ENCODE results near the gene BEST4. TPM values are rescaled to one million over a fixed set of nuclear protein-coding genes. Genes with fewer than 3 reads are reported as not detected.
A peak's percentile ranks its signal among the peaks of the same experiment; 100 is the strongest.
"Not testable (repeated sequence)": the region's sequence is repeated elsewhere in the genome, so short reads cannot be mapped to it uniquely, and the experiment has no call there.

Gene BEST4
- polyA plus RNA-seq, 3 donors from 2014 or later, result 0.37 TPM; not detected in 2

DNA sequence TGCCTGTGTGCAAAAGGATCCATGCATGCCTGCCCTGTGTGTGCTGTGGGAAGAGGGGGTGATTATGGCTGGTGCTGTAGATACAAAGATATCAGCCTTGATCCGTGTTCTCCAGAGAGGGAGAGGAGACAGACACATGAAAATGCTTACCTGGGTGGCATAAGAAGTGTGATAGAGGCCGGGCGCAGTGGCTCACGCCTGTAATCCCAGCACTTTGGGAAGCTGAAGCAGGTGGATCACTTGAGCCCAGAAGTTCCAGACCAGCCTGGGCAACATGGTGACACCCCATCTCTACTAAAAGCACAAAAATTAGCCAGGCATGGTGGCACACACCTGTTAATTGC lies 22.8 kb upstream of the BEST4 start:
- peaks cover 52 to 64% of the 10 kb centered on the region in 2 donors for H3K4me1 Mint-ChIP-seq
- not testable (repeated sequence) for H3K27me3 Mint-ChIP-seq (ENCODE audit: low read depth in 3 of 3); H3K36me3 Mint-ChIP-seq; DNase-seq; H3K9me3 Mint-ChIP-seq
- peak overlapping the region; percentile 27 to 98 (median 72) for H3K27ac Mint-ChIP-seq
- peak overlapping the region in 1 of 5 donors; percentile 69 for H3K4me3 Mint-ChIP-seq

DNA sequence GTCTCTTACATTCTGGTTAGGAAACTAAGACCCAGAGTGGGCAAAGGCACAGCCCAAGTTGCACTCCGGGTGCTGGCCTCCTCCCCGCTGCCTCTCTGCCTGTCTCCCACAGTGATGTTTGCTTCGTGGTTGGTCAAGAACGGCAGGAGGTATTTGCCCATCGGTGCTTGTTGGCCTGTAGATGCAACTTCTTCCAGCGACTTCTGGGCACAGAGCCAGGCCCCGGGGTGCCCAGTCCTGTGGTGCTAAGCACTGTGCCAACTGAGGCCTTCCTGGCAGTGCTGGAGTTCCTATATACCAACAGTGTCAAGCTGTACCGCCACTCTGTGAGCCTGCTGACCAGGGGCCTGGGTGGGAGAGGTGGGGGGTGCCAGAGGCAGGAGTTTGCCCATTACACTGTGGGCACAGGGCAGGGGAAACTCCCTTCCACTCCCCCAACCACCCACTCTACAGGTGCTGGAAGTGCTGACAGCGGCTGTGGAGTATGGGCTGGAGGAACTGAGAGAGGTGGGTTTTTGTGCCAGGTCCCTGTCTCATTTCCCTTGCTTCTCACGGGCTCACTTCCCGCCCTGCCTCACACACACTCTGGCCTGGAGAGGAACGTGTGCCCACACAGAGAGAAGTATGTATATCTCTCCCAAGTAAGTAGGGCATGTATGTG lies 22.3 kb upstream of the BEST4 start:
- H3K36me3 Mint-ChIP-seq, result peaks cover 0 to under 1% (median 0%) of the 10 kb centered on the region in 3 donors
- no peak overlapping the region for H3K4me3 Mint-ChIP-seq
- no peak for DNase-seq
- H3K27ac Mint-ChIP-seq, result peak overlapping the region; percentile 67 to 98 (median 96)
- no peaks in the 10 kb centered on the region for H3K9me3 Mint-ChIP-seq
- peaks cover 49 to 62% of the 10 kb centered on the region in 2 donors for H3K4me1 Mint-ChIP-seq
- peaks cover 0 to 7% (median 7%) of the 10 kb centered on the region in 3 donors for H3K27me3 Mint-ChIP-seq (ENCODE audit: low read depth in 3 of 3)

GRCh38 chr1:44808938-44809917 lies 21.3 kb upstream of the BEST4 start:
- Mint-ChIP-seq H3K27ac (peak overlapping the region; percentile 91 to 98 (median 96)), H3K36me3 (peaks cover 0 to 3% (median 0%) of the 10 kb centered on the region in 3 donors), H3K4me1 (peaks cover 41 to 56% of the 10 kb centered on the region in 2 donors), H3K4me3 (peak overlapping the region; percentile 56 to 76 (median 66)), H3K27me3 (ENCODE audit: low read depth in 3 of 3) (peaks cover 0 to 7% (median 3%) of the 10 kb centered on the region in 3 donors), H3K9me3 (no peaks in the 10 kb centered on the region)
- DNase-seq, result peak; percentile 73 to 82 (median 79)

- Mint-ChIP-seq H3K36me3 (peaks cover 0 to 3% (median 0%) of the 10 kb centered on the region in 3 donors), H3K27me3 (ENCODE audit: low read depth in 3 of 3) (peaks cover 0 to 7% (median 3%) of the 10 kb centered on the region in 3 donors), H3K9me3 (no peaks in the 10 kb centered on the region), H3K4me1 (peaks cover 35 to 50% of the 10 kb centered on the region in 2 donors), H3K4me3 (peak within 1 kb of the TSS; percentile 56 to 76 (median 66)), H3K27ac (peak within 1 kb of the TSS; percentile 91 to 98 (median 96))
- DNase-seq, result no peak
These were observed 20.3 kb upstream of the BEST4 start, which contains the start of gene BTBD19 for GRCh38 chr1:44808063-44808937. Gene BTBD19 (plus strand): TSS chr1:44808523. CDS start chr1:44808821, 298 bp downstream.

GRCh38 chr1:44807364-44808062 lies 19.5 kb upstream of the BEST4 start:
- Mint-ChIP-seq H3K27ac (peak overlapping the region; percentile 91 to 98 (median 96)), H3K4me3 (peak overlapping the region in 4 of 5 donors; percentile 17 to 51 (median 42)), H3K4me1 (peaks cover 35 to 48% of the 10 kb centered on the region in 2 donors), H3K27me3 (ENCODE audit: low read depth in 3 of 3) (peaks cover 0 to 7% (median 5%) of the 10 kb centered on the region in 3 donors), H3K36me3 (peaks cover 0 to 3% (median 0%) of the 10 kb centered on the region in 3 donors), H3K9me3 (no peaks in the 10 kb centered on the region)
- DNase-seq, result peak; percentile 46 to 61 (median 50)

- peaks cover 40 to 49% of the 10 kb centered on the region in 2 donors for H3K4me1 Mint-ChIP-seq
- no peak for DNase-seq
- H3K27ac Mint-ChIP-seq, result peak within 1 kb of the TSS; percentile 91 to 98 (median 96)
- no peaks in the 10 kb centered on the region for H3K9me3 Mint-ChIP-seq
- H3K27me3 Mint-ChIP-seq (ENCODE audit: low read depth in 3 of 3), result peaks cover 0 to 7% (median 5%) of the 10 kb centered on the region in 3 donors
- H3K4me3 Mint-ChIP-seq, result peak within 1 kb of the TSS in 4 of 5 donors; percentile 17 to 51 (median 42)
- peaks cover 0 to 3% (median 0%) of the 10 kb centered on the region in 3 donors for H3K36me3 Mint-ChIP-seq
These were observed 18.9 kb upstream of the BEST4 start, which contains the start of gene DYNLT4 for GRCh38 chr1:44806704-44807363. Gene DYNLT4 (minus strand): TSS chr1:44807351. CDS start chr1:44806668, 683 bp downstream.

GRCh38 chr1:44806025-44806703 lies 18.2 kb upstream of the BEST4 start:
- no peaks in the 10 kb centered on the region for H3K9me3 Mint-ChIP-seq
- H3K4me3 Mint-ChIP-seq, result no peak overlapping the region
- H3K4me1 Mint-ChIP-seq, result peaks cover 38 to 48% of the 10 kb centered on the region in 2 donors
- peaks cover 0 to 7% (median 5%) of the 10 kb centered on the region in 3 donors for H3K27me3 Mint-ChIP-seq (ENCODE audit: low read depth in 3 of 3)
- H3K27ac Mint-ChIP-seq, result peak overlapping the region in 1 of 6 donors; percentile 97
- peaks cover 0 to 3% (median 0%) of the 10 kb centered on the region in 3 donors for H3K36me3 Mint-ChIP-seq
- DNase-seq, result no peak

- peak overlapping the region in 2 of 6 donors; percentile 70 to 76 for H3K27ac Mint-ChIP-seq
- H3K4me1 Mint-ChIP-seq, result peaks cover 32 to 47% of the 10 kb centered on the region in 2 donors
- peaks cover 0 to 7% (median 5%) of the 10 kb centered on the region in 3 donors for H3K27me3 Mint-ChIP-seq (ENCODE audit: low read depth in 3 of 3)
- DNase-seq, result no peak
- H3K36me3 Mint-ChIP-seq, result peaks cover 0 to 3% (median 0%) of the 10 kb centered on the region in 3 donors
- H3K9me3 Mint-ChIP-seq, result no peaks in the 10 kb centered on the region
- H3K4me3 Mint-ChIP-seq, result no peak overlapping the region
These were observed 17.5 kb upstream of the BEST4 start for GRCh38 chr1:44805311-44806024.

DNA sequence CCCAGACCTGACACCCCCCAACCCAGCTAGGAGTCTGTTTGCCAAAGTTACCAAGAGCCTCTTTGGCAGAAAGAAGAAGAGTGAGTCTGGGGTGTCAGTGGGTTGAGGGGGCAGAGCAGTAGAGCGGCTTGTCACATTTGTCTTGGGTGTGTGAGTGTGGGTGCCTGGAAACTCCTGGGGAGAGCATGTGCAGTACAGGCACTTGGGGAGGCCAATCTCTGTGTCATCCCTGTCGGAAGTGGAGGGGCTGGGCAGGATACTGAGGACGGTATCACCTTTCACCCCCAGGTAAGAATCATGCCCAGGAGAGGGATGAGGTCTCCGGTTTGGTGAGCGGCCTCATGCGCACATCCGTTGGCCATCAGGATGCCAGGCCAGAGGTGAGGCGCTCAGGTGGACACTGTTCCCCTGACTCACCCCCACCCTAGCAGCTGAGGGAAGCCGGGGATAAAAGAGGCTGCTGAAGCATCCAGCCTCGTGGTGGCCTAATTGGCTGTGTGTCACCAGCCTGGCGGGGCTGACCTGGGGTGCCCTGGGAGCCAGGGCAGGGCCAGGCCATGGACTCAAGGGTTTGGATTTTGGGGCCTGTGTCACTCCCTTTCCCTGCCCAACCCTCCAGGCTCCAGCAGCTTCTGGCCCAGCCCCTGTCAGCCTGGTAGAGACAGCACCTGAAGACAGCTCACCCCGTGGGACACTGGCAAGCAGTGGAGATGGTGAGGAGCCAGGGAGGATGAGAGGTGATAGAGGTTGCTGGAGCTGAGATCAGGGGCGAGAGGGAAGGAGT lies 15.5 kb upstream of the BEST4 start:
- DNase-seq, result no peak
- H3K27me3 Mint-ChIP-seq (ENCODE audit: low read depth in 3 of 3), result peaks cover 2 to 7% (median 2%) of the 10 kb centered on the region in 3 donors
- peaks cover 31 to 39% of the 10 kb centered on the region in 2 donors for H3K4me1 Mint-ChIP-seq
- H3K9me3 Mint-ChIP-seq, result no peaks in the 10 kb centered on the region
- H3K4me3 Mint-ChIP-seq, result no peak overlapping the region
- peak overlapping the region in 4 of 6 donors; percentile 17 to 58 (median 42) for H3K27ac Mint-ChIP-seq
- H3K36me3 Mint-ChIP-seq, result peaks cover 0 to 3% (median 0%) of the 10 kb centered on the region in 3 donors

DNA sequence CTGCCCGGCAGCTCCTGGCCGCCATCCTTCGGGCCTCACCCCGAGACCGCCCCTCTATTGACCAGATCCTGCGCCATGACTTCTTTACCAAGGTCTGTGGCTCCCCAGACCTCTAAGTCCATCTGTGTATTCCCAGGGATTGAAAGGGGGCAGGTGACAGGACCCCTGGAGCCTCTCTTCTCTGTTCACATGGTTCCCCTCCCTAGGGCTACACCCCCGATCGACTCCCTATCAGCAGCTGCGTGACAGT lies 15.0 kb upstream of the BEST4 start:
- H3K4me3 Mint-ChIP-seq, result no peak overlapping the region

More for the DNA sequence above, 15.0 kb upstream of the BEST4 start:
- Mint-ChIP-seq H3K27ac (peak overlapping the region in 2 of 6 donors; percentile 53 to 58), H3K36me3 (peaks cover 0 to 3% (median 0%) of the 10 kb centered on the region in 3 donors), H3K4me1 (peaks cover 33 to 35% of the 10 kb centered on the region in 2 donors), H3K27me3 (ENCODE audit: low read depth in 3 of 3) (peaks cover 2 to 7% (median 2%) of the 10 kb centered on the region in 3 donors), H3K9me3 (no peaks in the 10 kb centered on the region)
- no peak for DNase-seq

Measured in immature natural killer cell (primary cell).